Non-pigmented ciliary epithelial cell (primary cell): ENCODE data around the gene DONSON.
"Not testable (repeated sequence)": the region's sequence is repeated elsewhere in the genome, so short reads cannot be mapped to it uniquely, and the experiment has no call there.

Source experiments
- DNase-seq: peaks from one replicate; pipeline ENCODE4 v3.0.0-alpha.2; 2010; ENCODE audit warnings: low read depth

The DONSON gene, protein sequence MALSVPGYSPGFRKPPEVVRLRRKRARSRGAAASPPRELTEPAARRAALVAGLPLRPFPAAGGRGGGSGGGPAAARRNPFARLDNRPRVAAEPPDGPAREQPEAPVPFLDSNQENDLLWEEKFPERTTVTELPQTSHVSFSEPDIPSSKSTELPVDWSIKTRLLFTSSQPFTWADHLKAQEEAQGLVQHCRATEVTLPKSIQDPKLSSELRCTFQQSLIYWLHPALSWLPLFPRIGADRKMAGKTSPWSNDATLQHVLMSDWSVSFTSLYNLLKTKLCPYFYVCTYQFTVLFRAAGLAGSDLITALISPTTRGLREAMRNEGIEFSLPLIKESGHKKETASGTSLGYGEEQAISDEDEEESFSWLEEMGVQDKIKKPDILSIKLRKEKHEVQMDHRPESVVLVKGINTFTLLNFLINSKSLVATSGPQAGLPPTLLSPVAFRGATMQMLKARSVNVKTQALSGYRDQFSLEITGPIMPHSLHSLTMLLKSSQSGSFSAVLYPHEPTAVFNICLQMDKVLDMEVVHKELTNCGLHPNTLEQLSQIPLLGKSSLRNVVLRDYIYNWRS

GRCh38 chr21:33588485-33589335, at the start of gene DONSON:
Gene DONSON (minus strand): TSS chr21:33588684. CDS start chr21:33588641, 43 bp downstream.
- no peak for DNase-seq

- no peak for DNase-seq
Observed at GRCh38 chr21:33634254-33634653, 45.8 kb upstream of the DONSON start.

DNA sequence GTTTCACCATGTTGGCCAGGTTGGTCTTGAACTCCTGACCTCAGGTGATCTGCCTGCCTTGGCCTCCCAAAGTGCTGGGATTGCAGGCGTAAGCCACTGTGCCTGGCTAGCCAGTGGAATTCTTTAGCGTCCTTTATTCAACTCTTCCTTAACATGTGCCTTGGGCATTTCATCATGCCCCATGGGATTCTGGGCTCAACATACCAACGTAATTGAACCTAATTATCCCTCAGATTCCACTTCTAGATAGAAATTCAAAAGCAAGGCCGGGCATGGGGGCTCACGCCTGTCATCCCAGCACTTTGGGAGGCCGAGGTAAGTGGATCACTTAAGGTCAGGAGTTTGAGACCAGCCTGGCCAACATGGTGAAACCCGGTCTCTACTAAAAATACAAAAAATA, 37.7 kb upstream of the DONSON start:
- not testable (repeated sequence) for DNase-seq

- no peak for DNase-seq
Observed at GRCh38 chr21:33622253-33622652, 33.8 kb upstream of the DONSON start.

- no peak for DNase-seq
Observed at GRCh38 chr21:33619726-33620125, 31.2 kb upstream of the DONSON start.

GRCh38 chr21:33618407-33618806, 29.9 kb upstream of the DONSON start:
- DNase-seq, result no peak

DNA sequence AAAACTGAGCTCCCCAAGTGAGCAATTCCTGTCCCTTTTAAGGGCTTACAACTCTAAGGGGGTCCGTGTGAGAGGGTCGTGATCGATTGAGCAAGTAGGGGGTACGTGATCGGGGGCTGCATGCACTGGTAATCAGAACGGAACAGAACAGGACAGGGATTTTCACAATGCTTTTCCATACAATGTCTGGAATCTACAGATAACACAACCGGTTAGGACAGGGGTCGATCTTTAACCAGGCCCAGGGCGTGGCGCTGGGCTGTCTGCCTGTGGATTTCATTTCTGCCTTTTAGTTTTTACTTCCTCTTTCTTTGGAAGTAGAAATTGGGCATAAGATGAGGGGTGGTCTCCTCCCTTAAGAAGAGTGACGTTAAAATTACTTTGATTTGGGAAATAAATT, 29.1 kb upstream of the DONSON start:
- not testable (repeated sequence) for DNase-seq

GRCh38 chr21:33611006-33611744, 22.7 kb upstream of the DONSON start:
- no peak for DNase-seq

DNA sequence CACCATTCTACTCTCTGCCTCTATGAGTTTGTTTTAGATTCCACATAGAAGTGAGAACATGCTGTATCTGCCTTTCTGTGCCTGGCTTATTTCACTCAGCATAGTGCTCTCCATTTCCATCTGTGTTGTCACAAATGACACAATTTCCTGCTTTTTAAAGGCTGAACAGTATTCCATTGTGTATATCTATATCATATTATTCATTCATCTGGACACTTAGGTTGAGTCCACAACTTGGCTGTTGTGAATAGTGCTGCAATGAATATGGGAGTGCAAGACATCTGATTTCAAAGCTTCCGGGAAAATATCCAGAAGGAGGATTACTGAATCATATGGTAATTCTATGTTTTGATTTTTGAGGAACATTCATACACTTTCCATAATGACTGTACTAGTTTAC, 20.1 kb upstream of the DONSON start:
- peak; percentile 18 for DNase-seq

GRCh38 chr21:33598051-33598450, 9.6 kb upstream of the DONSON start:
- DNase-seq, result no peak

DNA sequence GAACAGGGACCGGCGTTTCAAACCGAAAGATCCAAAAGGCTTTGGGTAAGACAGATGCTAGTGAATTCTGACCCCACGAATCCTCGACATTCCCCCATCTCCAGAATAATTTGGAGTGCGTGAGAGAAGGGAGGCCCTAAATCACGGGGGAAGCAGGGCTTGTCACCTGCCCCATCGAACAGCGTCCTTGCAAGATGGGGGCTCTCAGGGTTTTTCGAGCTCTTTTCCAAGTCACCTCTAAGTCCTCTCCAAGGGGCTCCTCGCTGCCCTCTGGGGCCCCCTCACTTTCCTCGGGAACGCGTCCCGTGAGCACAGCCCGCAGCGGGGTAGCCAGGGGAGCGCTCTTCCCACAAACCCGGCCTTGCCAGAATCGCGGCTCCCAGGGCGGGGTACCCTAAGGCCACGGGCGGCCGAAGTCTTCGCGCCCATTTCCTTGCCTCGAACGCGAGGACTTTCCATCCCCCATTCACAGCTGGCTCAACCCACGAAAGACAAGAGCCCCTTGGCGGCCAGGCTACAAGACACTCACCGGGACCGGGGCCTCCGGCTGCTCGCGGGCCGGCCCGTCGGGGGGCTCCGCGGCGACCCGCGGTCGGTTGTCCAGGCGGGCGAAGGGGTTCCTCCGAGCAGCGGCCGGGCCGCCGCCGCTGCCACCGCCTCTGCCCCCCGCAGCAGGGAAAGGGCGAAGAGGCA, 546 bp downstream of the DONSON start:
- DNase-seq, result no peak

GRCh38 chr21:33586927-33587326, 1.6 kb downstream of the DONSON start:
- no peak for DNase-seq

DNA sequence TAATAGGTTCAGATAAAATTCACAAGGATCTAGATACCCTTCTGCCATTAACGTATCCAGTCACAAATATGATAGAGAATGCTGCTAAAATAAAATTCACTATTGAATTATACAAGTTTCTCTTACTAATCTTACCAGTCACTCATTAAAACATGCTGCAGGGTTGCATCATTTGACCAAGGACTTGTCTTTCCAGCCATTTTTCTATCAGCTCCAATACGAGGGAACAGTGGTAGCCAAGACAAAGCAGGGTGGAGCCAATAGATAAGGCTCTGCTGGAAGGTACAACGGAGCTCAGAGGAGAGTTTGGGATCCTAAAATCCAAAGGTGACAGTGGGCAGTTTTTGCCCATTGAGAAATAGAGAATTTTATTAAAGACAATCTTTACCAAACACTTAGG, 4.0 kb downstream of the DONSON start:
- DNase-seq, result no peak

DNA sequence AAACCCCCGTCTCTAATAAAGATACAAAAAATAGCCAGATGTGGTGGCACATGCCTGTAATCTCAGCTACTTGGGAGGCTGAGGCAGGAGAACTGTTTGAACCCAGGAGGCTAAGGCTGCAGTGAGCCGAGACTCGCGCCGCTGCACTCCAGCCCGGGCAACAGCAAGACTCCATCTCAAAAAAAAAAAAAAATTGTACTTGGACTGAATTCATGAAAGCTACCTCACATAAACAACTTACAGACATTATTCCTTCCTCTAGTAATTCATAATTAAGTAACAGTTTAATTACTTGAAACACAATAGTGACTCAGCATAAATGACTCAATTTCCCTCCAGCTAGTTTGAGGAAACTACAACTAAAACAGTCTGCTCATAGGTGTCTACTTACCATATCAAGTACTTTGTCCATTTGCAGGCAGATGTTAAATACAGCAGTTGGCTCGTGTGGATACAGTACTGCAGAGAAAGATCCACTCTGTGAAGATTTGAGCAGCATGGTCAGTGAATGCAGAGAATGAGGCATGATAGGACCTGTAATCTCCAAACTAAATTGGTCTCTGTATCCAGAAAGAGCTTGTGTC, 9.4 kb downstream of the DONSON start:
- DNase-seq, result no peak

- no peak for DNase-seq
Observed at GRCh38 chr21:33578214-33578613, 10.3 kb downstream of the DONSON start.

DNA sequence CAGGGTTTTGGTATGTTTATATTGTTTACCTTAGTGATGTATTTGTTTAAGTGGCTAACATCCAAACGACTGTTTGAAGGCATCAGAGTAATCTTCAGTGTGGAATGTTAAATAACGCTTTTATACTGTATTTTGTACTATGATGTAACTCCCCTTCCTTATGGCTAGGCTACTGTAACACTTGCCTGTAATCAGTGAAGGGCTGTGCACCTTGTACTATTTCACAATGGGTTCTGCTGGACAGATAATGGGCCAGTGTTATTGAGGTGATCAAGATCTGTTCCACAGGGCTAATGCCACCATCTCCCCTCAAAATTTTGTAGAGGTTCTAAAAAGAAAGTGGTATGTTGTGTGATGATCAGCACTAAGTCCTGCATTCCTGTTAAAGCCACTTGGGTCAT, 11.7 kb downstream of the DONSON start:
- DNase-seq, result not testable (repeated sequence)

DNA sequence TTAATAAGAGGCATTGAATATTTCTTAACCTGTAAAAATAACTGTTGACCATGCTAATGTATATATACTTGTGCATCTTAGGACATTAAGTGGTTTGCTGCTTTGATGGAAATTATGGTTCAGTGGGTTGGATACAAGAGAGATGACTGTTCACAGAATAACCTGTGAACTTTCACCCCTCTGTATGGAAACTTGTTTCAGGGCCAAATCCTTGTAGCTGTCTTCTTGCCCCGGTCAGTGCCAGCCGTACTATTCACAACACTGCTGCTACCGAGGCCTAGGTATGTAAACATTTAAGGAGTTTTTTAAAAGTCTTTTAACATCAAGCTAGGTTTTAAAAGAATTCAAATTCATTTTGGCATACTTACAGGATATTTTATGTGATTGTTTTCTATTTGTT, 16.1 kb downstream of the DONSON start:
- DNase-seq, result no peak

GRCh38 chr21:33569991-33570390, 18.5 kb downstream of the DONSON start:
- DNase-seq, result no peak

DNA sequence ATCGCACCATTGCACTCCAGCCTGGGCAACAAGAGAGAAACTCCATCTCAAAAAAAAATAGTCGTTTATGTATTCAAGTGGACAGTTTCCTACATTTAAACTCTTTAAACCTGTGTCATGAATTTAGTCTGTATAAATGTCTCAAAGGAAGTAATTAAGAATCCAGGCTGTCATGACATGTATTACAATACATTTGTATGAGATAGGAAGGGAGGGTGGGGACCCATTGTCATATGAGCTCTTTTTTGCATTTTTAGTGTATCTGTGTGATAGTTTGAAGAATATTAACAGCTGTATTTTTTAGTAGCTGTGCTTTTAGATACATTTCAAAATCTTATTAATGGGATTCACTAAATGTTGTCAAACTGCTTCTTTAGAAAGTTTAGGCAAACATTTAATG, 20.0 kb downstream of the DONSON start:
- no peak for DNase-seq

GRCh38 chr21:33567914-33568313, 20.6 kb downstream of the DONSON start:
- DNase-seq, result no peak

DNA sequence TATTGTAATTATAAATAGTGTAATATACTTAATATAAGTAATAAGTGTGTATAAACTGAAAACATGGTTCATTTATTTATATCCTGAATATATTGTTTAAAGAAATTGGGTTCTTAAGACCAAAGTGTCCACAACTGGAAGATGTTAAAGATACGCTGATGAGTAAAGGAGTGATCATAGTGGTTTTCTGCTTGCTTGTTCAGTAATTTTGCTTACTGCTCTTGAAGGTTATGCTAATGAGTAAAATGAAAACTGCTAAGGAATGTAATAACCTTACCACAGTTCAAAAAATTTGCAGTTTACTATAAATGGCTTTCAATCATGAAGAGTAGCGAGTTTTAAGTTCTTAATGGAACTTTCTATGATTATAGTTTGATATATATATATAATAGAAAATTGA, 22.0 kb downstream of the DONSON start:
- no peak for DNase-seq
